NCI-H2107 treated with DMSO at 0.1 percent for 48 hours (cell line): Measurements from ENCODE around the gene PPP1R7.
"Not testable (repeated sequence)": the region's sequence is repeated elsewhere in the genome, so short reads cannot be mapped to it uniquely, and the experiment has no call there.

Experiments used
- DNase-seq: peaks from one replicate; lab custom pipeline; 2025; ENCODE audit not compliant: unreplicated experiment; lab: John Stamatoyannopoulos, UW

The PPP1R7 gene

DNA sequence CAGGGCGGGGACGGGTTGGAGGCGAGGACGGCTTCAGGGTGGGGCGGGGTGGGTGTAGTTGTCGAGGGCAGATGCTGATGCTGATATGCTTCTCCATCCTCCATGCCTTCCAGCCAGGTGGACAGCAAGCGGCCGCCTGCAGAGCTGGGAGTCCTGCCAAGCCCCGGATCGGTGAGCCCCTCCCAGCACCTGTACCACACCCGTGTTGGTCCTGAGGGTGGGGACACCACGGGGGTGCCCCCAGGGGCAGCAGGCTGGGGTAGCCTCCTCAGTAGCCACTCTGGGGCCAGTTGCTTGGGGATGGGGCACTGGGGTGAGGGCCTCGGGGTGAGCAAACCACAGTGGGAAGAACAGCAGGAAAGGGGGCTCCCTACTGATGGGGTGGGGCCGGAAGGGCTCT, 40.8 kb downstream of the PPP1R7 start:
- no peak for DNase-seq

DNA sequence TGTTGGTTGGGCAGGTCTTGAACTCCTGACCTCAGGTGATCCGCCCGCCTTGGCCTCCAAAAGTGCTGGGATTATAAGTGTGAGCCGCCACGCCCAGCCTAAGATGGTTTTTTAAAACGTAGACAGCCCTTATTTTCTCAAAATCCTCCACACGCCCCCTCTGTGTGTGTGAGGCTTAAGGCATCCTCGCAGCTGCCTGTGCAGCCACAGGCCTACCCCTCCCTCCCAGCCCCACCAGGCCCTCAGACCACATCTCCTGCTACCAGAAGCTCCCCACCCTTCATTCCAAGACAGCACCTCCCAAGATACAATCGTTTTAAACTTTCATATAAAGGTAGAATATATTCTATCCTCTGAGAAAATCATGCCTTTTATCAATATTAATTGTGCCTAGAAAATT, 43.0 kb downstream of the PPP1R7 start:
- no peak for DNase-seq

DNA sequence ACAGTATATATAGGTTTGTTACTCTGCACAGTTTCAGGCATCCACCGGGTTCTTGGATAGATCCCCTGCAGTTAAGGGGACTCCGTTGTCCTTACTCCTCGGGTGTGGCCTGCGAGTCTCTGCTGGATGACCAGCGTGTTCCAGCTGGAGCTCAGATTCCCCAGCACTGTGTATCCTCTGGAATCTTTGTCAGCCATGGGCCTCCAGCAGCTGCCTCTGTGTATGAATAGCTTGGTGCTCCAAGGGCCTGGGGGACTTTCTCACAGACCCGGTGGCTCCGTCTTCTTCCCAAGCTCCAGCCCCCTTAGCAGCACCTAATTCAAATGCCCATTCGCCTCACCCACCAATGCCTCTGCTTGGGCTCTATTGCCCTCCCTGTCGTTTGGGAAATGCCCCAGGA, 44.5 kb downstream of the PPP1R7 start:
- DNase-seq = no peak

DNA sequence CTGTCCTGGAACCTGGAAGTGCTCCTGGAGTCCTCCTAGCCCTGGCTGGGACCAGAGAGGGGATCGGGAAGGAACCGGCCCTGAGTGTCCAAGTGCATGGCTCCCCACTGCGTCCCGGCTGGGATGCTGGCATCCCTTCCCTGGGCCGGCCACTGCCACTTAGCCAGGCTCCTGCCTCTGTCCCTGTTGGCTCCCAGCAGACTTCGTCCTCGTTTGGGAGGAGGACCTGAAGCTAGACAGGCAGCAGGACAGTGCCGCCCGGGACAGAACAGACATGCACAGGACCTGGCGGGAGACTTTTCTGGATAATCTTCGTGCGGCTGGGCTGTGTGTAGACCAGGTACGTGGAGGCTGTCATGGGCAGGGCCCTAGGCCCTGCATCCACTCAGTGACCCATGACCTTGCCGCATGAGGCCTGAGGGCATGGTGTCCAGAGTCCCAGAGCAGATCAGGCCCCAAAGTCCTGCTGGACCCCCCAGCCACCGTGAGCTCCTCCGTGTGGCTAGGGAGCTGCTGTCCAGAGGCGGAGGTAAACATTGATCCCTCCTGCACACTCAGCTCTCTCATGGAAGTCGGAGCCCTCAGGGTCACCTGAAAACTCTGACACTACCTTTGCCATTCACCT, 45.4 kb downstream of the PPP1R7 start:
- DNase-seq = no peak

GRCh38 chr2:241197246-241197645, 47.0 kb downstream of the PPP1R7 start:
- not testable (repeated sequence) for DNase-seq

DNA sequence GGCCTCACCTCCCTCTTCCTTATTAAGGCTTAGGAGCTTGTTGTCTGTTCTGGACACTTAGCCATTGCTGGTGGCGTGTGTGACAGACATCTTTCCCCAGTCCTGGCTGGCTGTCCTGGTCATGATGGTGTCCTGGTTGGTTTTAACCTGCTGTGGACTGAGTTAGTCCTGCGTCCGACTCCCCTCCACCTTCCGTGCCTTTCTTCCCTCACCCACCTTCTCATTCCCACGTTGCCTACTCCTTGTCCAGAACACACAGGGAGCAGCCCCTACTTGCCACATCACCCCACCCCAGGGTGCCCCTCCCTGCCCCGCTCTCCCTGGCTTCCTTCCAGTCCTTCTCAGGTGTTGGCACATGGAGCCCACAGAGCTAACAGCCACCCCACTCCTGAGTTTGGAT, 47.7 kb downstream of the PPP1R7 start:
- DNase-seq = no peak

DNA sequence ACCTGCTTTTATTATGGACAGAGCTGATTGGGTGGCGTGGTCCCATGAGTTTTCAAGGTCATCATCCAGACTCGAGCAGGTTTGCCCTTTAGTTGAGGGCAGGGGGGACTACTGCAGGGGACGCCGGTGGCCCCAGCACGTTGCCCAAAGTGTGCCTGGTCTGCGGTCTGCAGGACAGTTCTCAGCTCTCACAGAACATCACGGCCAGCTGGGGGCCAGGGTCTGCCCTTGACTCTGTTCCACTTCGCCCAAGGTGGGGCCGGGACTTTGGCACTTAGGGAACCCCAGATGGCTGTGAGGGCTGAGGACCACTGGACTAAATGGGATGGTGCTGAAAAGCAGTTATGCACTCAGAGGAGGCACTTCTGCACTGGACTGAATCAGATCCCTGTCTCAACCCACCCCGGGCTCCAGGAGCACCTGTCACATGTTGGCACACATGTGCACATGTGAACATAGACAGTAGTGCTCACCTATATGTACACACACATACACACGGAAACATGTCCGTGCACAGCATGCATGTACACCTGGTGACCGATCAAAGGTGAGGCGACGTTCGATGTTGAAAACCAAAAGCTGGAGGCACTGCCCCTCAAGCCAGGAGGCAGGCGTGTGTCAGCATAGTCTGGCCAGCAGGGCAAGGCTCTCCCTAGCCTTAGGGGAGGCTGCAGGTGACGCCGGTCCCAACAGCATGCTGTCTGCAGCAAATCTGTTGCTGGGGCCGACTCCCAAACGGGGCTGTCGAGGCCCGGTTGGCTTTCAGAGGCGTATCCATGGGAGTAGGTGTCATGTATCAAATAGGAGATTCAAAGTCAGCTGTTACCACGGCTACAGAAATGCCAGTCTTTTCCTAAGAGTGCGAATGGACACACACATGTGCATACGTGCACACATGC, 48.4 kb downstream of the PPP1R7 start:
- DNase-seq = no peak

DNA sequence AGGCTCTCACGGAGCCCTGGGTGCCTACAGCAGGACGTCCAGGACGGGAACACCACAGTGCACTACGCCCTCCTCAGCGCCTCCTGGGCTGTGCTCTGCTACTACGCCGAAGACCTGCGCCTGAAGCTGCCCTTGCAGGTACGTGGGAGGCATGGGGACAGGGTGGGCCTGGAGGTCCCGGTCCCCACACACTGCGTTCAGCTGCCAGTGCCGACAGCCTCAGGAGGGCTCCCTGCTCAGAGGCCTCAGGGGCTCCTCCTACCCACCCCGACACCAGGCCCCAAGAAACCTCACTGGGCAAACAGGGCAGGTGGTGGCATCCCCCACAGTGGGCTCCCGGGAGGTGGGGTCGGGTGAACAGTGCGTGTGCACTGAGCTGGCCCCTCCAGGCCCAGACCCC, 49.0 kb downstream of the PPP1R7 start:
- no peak for DNase-seq

GRCh38 chr2:241199897-241200821, 49.9 kb downstream of the PPP1R7 start:
- no peak for DNase-seq

GRCh38 chr2:241200822-241201395, 50.6 kb downstream of the PPP1R7 start:
- DNase-seq = no peak

DNA sequence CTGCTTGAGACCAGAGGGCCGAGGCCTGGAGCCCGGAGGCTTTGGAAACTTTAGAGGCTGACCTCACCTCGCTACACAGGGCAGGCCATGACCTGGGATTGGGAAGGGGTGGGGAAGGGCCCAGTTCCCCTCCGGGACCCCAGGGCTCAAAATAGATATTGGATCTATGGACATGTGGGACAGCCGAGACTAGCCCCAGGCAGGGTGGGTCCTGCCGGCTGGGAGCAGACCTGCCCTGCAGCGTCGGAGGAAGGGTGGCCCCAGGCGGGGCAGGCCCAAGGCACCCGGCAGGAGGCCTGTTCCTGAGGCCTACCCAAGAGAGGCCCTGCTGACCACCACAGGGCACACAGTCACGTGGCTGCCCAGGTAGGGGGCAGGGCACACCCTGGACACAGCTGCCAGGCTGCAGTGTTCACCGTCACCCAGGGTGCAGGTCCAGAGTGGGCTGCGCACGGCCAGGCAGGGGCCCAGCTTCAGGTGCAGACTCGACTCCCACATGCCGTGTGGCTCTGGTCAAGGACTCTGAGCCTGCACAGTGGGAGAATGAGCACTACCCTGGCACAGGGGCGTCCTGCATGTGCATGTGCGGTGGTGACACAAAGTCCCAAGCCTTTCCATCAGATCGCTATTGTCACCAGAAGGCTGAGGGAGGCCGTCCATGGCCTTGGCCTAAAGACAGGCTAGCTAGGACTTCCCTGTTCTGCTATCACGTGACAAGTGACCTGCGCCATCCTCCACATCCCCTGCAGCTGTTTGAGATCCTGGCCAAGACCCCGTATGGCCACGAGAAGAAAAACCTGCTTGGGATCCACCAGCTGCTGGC, 51.4 kb downstream of the PPP1R7 start:
- DNase-seq = no peak

- no peak for DNase-seq
These were observed 52.0 kb downstream of the PPP1R7 start for GRCh38 chr2:241202268-241202585.

DNA sequence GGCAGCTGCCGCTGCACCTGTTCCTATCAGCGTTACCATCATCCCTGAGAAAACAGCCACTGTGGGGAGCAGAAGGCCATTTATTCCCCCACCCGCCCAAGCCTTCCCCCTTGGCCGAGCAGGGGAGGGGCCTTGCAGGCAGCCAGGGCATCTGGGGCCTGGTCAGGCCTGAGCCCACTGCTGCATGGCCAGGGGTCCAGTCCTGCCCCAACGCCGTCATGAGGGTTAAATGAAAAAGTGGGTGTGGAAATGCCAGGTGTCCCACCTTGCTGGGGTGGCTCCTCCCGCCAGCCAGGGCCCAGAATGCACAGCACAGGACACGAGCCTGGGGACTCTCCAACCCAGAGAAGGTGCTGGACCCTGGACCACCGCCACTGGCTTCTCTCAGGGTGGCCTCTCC, 52.4 kb downstream of the PPP1R7 start:
- DNase-seq = no peak

- DNase-seq = no peak
These were observed 53.1 kb downstream of the PPP1R7 start for GRCh38 chr2:241203218-241204009.

DNA sequence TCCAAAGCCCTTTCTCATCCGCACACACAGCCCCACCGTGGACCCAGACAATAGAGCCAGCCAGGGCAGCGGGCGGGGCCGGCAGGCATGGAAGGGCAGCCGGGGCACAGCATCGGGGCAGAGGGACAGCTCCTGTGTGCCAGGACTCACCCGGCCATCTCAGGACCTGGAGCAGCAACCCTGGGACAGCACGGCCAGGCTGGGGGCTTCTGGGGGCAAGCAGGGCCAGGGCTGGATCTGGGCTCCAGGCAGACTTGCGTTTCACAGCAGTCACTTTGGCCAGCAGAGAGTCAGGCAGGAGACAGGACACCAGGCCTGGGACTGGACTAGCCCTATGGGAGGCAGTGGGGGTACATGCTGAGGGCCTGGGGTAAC, 53.7 kb downstream of the PPP1R7 start:
- DNase-seq = no peak

GRCh38 chr2:241204490-241204889, 54.2 kb downstream of the PPP1R7 start:
- no peak for DNase-seq

- DNase-seq = no peak
These were observed 54.8 kb downstream of the PPP1R7 start for GRCh38 chr2:241205086-241205485.

DNA sequence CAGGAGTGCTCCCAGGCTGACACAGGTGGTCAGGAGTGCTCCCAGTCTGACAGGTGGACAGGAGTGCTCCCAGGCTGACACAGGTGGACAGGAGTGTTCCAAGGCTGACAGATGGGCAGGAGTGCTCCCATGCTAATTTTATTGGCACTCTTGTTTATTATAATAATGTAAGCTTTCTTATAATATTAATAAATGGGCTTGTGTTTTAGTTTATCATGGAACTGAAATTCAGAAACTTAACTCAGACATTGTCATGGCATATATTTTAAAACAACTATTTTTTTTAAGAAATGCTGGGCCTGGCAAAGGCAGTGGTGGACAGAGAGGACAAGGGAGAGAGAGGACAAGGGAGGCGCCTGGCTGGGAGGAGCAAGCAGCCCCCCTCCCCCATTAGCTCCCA, 56.9 kb downstream of the PPP1R7 start:
- no peak for DNase-seq

GRCh38 chr2:241207641-241208040, 57.4 kb downstream of the PPP1R7 start:
- no peak for DNase-seq

- no peak for DNase-seq
These were observed 57.8 kb downstream of the PPP1R7 start for GRCh38 chr2:241208058-241208457.
